Fibroblast of mammary gland (primary cell): ENCODE data around the gene FSD1.
A peak's percentile ranks its signal among the peaks of the same experiment; 100 is the strongest.
"Not testable (repeated sequence)": the region's sequence is repeated elsewhere in the genome, so short reads cannot be mapped to it uniquely, and the experiment has no call there.

ENCODE experiments used
- DNase-seq: peaks from one replicate; pipeline ENCODE4 v3.0.0-alpha.2; 2010; ENCODE audit warnings: low read depth
- H3K4me3 ChIP-seq: 2 replicates; pipeline ENCODE4 v1.5.1; 2011; ENCODE audit warnings: low read depth, mild to moderate bottlenecking, low read length, moderate library complexity; ENCODE audit not compliant: control insufficient read depth
- TF ChIP-seq, protein P1 (sequence below): conservative IDR thresholded peaks from 2 replicates; pipeline ENCODE4 v1.5.1; 2011; ENCODE audit warnings: low read depth, low read length, inconsistent platforms; ENCODE audit not compliant: control insufficient read depth, insufficient read depth

FSD1 gene

DNA sequence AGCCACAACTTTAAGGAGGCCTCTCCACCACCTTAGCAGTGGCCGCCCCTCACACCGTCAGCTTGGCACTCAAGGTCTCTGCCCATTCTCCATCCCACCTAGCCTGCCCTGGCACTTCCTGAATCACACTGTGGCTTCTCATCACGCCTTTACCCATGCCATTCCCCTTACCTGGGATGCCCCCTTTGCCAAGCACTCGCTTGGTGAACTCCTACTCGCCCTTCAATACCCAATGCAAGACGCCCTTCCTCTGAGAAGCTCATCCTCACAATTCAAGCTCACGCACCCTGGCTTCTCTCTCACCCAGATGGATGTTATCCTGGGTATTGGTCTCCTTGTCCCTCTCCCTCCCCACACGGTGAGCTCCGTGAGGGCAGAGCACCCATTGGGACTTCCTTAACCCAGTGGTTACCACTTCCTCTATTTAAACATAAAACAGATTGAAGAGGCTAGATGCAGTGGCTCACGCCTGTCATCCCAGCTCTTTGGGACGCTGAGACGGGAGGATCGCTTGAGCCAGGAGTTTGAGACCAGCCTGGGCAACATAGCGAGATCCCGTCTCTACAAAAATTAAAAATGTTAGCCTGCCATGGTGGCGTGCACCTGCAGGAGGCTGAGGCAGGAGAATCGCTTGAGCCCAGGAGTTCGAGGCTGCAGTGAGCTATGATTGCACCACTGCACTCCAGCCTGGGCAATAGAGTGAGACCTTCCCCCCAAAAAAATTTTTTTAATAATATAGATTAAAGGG is 38.0 kb upstream of the FSD1 start:
- H3K4me3 ChIP-seq, result no peak overlapping the region
- DNase-seq, result no peak
- TF ChIP-seq, protein P1, sequence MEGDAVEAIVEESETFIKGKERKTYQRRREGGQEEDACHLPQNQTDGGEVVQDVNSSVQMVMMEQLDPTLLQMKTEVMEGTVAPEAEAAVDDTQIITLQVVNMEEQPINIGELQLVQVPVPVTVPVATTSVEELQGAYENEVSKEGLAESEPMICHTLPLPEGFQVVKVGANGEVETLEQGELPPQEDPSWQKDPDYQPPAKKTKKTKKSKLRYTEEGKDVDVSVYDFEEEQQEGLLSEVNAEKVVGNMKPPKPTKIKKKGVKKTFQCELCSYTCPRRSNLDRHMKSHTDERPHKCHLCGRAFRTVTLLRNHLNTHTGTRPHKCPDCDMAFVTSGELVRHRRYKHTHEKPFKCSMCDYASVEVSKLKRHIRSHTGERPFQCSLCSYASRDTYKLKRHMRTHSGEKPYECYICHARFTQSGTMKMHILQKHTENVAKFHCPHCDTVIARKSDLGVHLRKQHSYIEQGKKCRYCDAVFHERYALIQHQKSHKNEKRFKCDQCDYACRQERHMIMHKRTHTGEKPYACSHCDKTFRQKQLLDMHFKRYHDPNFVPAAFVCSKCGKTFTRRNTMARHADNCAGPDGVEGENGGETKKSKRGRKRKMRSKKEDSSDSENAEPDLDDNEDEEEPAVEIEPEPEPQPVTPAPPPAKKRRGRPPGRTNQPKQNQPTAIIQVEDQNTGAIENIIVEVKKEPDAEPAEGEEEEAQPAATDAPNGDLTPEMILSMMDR, result no peak

DNA sequence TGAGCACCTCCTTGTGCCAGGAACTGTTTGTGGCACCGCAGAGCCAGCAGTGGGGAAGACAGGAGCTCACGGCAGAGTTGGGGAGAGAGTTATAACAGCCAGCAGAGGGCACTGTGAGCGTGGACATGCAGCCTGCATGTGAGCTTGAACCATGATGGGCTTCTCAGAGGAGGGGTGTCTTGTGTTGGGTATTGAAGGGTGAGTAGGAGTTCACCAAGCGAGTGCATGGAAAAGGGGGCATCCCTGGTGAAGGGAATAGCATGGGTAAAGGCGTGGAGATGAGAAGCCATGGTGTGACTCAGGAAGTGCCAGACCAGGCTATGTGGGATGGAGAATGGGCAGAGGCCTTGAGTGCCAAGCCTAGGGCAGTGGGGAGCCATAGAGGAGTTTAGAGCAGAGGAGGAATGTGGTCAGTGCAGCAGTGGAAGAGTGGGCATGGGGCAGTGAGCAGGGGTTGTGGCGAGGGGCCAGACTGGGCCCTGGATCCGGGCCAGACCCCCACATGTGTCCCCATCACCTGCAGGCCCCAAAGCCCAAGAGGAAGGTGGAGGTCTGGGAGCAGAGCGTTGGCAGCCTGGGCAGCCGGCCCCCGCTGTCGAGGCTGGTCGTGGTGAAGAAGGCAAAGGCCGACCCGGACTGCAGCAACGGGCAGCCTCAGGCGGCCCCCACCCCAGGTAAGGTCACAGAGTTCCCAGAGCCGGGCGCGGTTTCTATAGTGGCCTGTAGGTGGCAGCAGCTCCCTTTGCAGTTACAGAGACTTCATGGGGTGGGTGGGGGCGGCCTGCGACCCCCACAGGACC is 37.1 kb upstream of the FSD1 start:
- TF ChIP-seq, protein P1, result peak; percentile 59
- H3K4me3 ChIP-seq, result no peak overlapping the region
- DNase-seq, result peak; percentile 60

DNA sequence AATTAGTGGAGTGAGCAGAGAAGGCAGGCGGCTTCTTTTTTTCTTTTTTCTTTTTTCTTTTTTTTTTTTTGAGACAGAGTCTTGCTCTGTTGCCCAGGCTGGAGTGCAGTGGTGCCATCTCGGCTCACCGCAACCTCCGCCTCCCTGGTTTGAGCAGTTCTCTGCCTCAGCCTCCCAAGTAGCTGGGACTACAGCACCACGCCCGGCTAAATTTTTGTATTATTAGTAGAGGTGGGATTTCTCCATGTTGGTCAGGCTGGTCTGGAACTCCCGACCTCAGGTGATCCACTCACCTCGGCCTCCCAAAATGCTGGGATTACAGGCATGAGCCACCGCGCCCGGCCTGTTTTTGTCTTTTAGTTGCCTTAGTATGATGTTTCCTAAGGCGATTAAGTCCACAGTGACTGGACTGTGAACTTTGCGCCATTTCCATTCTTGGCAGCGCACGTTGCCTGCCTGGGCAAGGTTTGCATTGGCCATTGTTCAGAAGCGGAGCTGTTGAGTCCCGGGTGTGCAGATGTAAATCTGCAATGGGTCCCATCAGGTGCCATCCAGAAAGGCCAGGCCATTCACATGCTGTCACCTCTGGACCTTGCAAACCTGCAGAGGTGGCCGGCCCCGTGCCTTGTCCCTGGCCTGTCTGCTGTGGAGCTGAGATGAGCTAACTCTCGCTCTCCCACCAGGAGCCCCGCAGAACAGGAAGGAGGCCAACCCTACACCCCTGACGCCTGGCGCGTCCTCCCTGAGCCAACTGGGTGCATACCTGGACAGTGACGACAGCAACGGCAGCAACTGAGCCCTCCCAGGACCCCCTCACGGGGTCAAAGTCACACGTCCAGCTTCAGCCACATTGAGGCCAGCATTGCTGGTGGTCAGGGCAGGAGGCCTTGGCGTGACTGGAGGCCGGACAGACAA is 36.2 kb upstream of the FSD1 start:
- TF ChIP-seq, protein P1, result no peak
- no peak for DNase-seq
- no peak overlapping the region for H3K4me3 ChIP-seq

DNA sequence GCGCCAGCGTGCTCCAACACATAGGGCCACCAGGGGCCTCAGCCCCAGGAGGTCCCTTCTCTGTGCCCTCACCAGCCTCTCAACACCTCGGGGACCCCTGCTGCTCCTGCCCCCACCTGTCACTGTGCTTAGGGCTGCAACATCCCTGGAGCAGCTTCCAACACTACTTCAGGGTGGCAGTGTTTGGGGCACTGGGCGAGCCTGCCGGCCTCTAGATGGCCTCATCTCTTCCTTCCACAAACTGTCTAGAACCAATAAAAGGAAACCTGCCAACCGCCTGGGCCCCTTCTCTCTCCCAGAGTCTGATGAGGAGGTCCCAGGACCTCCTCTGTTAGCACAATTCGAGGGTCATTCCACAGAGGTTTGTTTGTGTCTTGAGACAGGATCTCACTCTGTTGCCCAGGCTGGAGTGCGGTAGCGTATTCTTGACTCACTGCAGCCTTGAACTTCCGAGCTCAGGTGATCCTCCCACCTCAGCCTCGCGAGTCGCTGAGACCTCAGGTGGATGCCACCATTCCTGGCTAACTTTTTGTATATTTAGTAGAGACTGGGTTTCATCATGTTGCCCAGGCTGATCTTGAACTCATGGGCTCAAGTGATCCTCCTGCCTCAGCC is 35.5 kb upstream of the FSD1 start:
- TF ChIP-seq, protein P1, result no peak
- H3K4me3 ChIP-seq, result no peak overlapping the region
- no peak for DNase-seq

DNA sequence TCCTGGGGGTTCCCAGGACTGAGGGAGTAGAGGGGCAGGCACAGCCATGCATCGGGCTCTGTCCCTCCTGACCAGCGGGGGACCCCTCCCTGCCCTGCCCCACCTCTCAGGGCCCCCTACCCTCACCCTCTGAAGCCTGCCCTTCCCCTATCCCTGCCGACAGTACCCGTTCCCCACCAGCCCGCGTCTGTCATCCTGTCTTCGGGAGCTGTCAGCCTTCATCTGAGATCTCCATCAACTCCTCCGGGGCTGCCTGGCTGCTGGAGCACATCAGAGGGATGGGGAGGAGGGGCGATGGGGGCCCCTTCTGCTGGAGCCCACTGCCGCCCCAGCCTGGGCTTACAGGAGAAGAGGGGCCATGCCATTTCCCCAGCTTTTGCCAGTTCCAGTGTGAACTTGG is 31.5 kb upstream of the FSD1 start:
- TF ChIP-seq, protein P1, result no peak
- DNase-seq, result no peak
- H3K4me3 ChIP-seq, result no peak overlapping the region

DNA sequence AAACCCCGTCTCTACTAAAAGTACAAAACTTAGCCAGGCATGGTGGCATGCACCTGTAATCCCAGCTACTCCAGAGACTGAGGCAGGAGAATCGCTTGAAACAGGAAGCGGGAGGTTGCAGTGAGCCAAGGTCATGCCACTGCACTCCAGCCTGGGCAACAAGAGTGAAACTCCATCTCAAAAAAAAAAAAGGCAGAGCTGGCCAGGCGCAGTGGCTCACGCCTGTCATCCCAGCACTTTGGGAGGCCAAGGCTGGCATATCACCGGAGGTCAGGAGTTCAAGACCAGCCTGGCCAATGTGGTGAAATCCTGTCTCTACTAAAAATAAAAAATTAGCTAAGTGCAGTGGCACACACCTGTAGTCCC is 30.1 kb upstream of the FSD1 start:
- H3K4me3 ChIP-seq, result not testable (repeated sequence)

More for the DNA sequence above, 30.1 kb upstream of the FSD1 start:
- DNase-seq, result not testable (repeated sequence)
